ENCODE results near the gene ABCC8.

DNA sequence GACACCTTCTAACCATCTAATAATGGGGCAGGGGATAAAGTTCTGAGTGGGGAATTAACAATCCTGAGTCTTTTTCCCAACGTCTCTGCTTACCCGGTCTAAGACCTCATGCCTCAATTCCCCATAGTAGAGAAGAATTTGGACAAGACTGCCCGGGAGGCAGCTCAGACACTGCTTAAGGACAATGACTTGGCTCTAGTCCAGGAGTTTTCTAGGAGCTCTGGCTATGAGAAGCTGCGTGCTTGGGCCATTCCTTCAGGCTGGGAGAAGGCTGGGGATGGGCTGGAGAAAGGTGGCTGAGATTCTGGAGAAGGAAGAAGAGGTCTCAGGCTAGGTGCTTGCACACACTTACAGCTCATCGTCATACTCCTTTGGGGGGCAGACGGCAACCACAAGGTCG lies 19.8 kb upstream of the ABCC8 start:
- TF ChIP-seq EZH2phosphoT487 (IDR thresholded peaks at IDR 0.05; ENCODE audit: insufficient read depth, low read depth) = no peak
- TF ChIP-seq EZH2 (IDR thresholded peaks at IDR 0.05; ENCODE audit: insufficient read depth, poor library complexity, severe bottlenecking) = no peak

All from GM23248 (cell line).